Raji (cell line): ENCODE measurements around the gene SYT12.

Source experiments
- POLR2A ChIP-seq: IDR thresholded peaks from 2 replicates; pipeline ENCODE4 v1.6.1; 2011; ENCODE audit warnings: low read depth, low read length, control low read depth; ENCODE audit not compliant: insufficient read depth

SYT12 gene

GRCh38 chr11:67016550-67016949 is 6.4 kb upstream of the SYT12 start:
- no peak for TF ChIP-seq POLR2A

GRCh38 chr11:67020949-67021348 is 2.0 kb upstream of the SYT12 start:
- no peak for TF ChIP-seq POLR2A

- TF ChIP-seq POLR2A: no peak
Observed at GRCh38 chr11:67022341-67022933, 497 bp upstream of the SYT12 start.

GRCh38 chr11:67023957-67024353 is 1.0 kb downstream of the SYT12 start:
- no peak for TF ChIP-seq POLR2A

GRCh38 chr11:67024410-67024809 is 1.5 kb downstream of the SYT12 start:
- no peak for TF ChIP-seq POLR2A

GRCh38 chr11:67024966-67025365 is 2.0 kb downstream of the SYT12 start:
- no peak for TF ChIP-seq POLR2A

- TF ChIP-seq POLR2A: no peak
Observed at GRCh38 chr11:67025750-67026149, 2.8 kb downstream of the SYT12 start.

GRCh38 chr11:67026941-67027340 is 4.0 kb downstream of the SYT12 start:
- no peak for TF ChIP-seq POLR2A

GRCh38 chr11:67027483-67027930 is 4.6 kb downstream of the SYT12 start:
- TF ChIP-seq POLR2A: no peak

- 0 out of 2 replicates have a peak, but pooled peaks have one; percentile 18 for TF ChIP-seq POLR2A
Observed at GRCh38 chr11:67027943-67028542, 5.1 kb downstream of the SYT12 start.

- TF ChIP-seq POLR2A: no peak
Observed at GRCh38 chr11:67029146-67029545, 6.2 kb downstream of the SYT12 start.

GRCh38 chr11:67030976-67031375 is 8.0 kb downstream of the SYT12 start:
- 0 out of 2 replicates have a peak, but pooled peaks have one; percentile 14 for TF ChIP-seq POLR2A

- TF ChIP-seq POLR2A: no peak
Observed at GRCh38 chr11:67031791-67032561, 9.0 kb downstream of the SYT12 start.

- no peak for TF ChIP-seq POLR2A
Observed at GRCh38 chr11:67032830-67033551, 10.1 kb downstream of the SYT12 start.

GRCh38 chr11:67033661-67034166 is 10.8 kb downstream of the SYT12 start:
- no peak for TF ChIP-seq POLR2A
